NOMO-1 (cell line): ENCODE data around the gene ASTN2.

Experiments used
- DNase-seq, 2 experiments: peaks; one replicate each; lab custom pipeline; 2025; ENCODE audit not compliant: unreplicated experiment in 2 of 2; lab: John Stamatoyannopoulos, UW

Gene ASTN2

GRCh38 chr9:117182046-117182445 is 232.8 kb downstream of the ASTN2 start:
- DNase-seq = no peak

GRCh38 chr9:117180896-117181445 is 233.9 kb downstream of the ASTN2 start:
- no peak for DNase-seq

- DNase-seq = no peak
Observed at GRCh38 chr9:117178596-117179375, 236.1 kb downstream of the ASTN2 start.

- DNase-seq = no peak
Observed at GRCh38 chr9:117170567-117170966, 244.3 kb downstream of the ASTN2 start.

GRCh38 chr9:117169089-117169621 is 245.7 kb downstream of the ASTN2 start:
- no peak for DNase-seq

- no peak for DNase-seq
Observed at GRCh38 chr9:117164512-117164911, 250.3 kb downstream of the ASTN2 start.

GRCh38 chr9:117160254-117160653 is 254.6 kb downstream of the ASTN2 start:
- DNase-seq = no peak

GRCh38 chr9:117156771-117157535 is 257.9 kb downstream of the ASTN2 start:
- no peak for DNase-seq

- DNase-seq = no peak
Observed at GRCh38 chr9:117156144-117156688, 258.6 kb downstream of the ASTN2 start.

GRCh38 chr9:117153021-117153420 is 261.8 kb downstream of the ASTN2 start:
- DNase-seq = no peak

- DNase-seq = no peak
Observed at GRCh38 chr9:117151716-117152115, 263.1 kb downstream of the ASTN2 start.

GRCh38 chr9:117149996-117150395 is 264.9 kb downstream of the ASTN2 start:
- DNase-seq = no peak

GRCh38 chr9:117145811-117146490 is 268.9 kb downstream of the ASTN2 start:
- no peak for DNase-seq

GRCh38 chr9:117145081-117145480 is 269.8 kb downstream of the ASTN2 start:
- no peak for DNase-seq

- DNase-seq = no peak
Observed at GRCh38 chr9:117138231-117138630, 276.6 kb downstream of the ASTN2 start.

- DNase-seq = no peak
Observed at GRCh38 chr9:117136461-117136860, 278.4 kb downstream of the ASTN2 start.

- DNase-seq = no peak
Observed at GRCh38 chr9:117135501-117136098, 279.3 kb downstream of the ASTN2 start.

GRCh38 chr9:117134826-117135500 is 279.9 kb downstream of the ASTN2 start:
- no peak for DNase-seq

- no peak for DNase-seq
Observed at GRCh38 chr9:117126871-117127270, 288.0 kb downstream of the ASTN2 start.

- DNase-seq = no peak
Observed at GRCh38 chr9:117125531-117125930, 289.3 kb downstream of the ASTN2 start.
